Activated naive CD8-positive, alpha-beta T cell treated with anti-CD3 and anti-CD28 coated beads, Interleukin-2, amount 10 ng/mL, durations not matched to agents 7 days and 5 days (primary cell): ENCODE data around the gene PIGC. TPM values are rescaled to one million over a fixed set of nuclear protein-coding genes. Genes with fewer than 3 reads are reported as not detected.

ENCODE experiments used
- ATAC-seq: fragments of 150-1000 bp; cut with Tn5 transposase; one replicate; pipeline ENCODE4 v1.10.0; 2021; ENCODE audit warnings: low read depth, moderate library complexity
- POLR2A ChIA-PET: fragments of 350-600 bp; sonication (Branson Sonifier 250); formaldehyde crosslinking; loops from one replicate; lab custom pipeline; 2021; ENCODE audit warnings: antibody characterized with exemption; lab: Charles Lee
- DNase-seq: peaks from one replicate; pipeline ENCODE4 v3.0.0; 2021
- H3K27ac Mint-ChIP-seq: one replicate; pipeline ENCODE4 v1.8.0; 2022; ENCODE audit warnings: mild to moderate bottlenecking, mixed read lengths
- H3K27me3 Mint-ChIP-seq: one replicate; pipeline ENCODE4 v1.8.0; 2022; ENCODE audit warnings: mild to moderate bottlenecking, moderate library complexity, mixed read lengths
- H3K36me3 Mint-ChIP-seq: one replicate; pipeline ENCODE4 v1.8.0; 2021; ENCODE audit warnings: mild to moderate bottlenecking, mixed read lengths
- H3K4me1 Mint-ChIP-seq: one replicate; pipeline ENCODE4 v1.8.0; 2021; ENCODE audit warnings: mixed read lengths
- H3K4me3 Mint-ChIP-seq: one replicate; pipeline ENCODE4 v1.8.0; 2022; ENCODE audit warnings: mild to moderate bottlenecking, moderate library complexity, mixed read lengths
- H3K9me3 Mint-ChIP-seq: one replicate; pipeline ENCODE4 v1.8.0; 2021; ENCODE audit warnings: mixed read lengths
- total RNA-seq, 2 experiments: library from RNA; stranded (reverse); gene quantifications; one replicate each; pipeline ENCODE4 v1.2.3, GENCODE V29; 2021

Gene PIGC
- 10 to 100 TPM; 32.1 to 32.8 TPM for total RNA-seq

DNA sequence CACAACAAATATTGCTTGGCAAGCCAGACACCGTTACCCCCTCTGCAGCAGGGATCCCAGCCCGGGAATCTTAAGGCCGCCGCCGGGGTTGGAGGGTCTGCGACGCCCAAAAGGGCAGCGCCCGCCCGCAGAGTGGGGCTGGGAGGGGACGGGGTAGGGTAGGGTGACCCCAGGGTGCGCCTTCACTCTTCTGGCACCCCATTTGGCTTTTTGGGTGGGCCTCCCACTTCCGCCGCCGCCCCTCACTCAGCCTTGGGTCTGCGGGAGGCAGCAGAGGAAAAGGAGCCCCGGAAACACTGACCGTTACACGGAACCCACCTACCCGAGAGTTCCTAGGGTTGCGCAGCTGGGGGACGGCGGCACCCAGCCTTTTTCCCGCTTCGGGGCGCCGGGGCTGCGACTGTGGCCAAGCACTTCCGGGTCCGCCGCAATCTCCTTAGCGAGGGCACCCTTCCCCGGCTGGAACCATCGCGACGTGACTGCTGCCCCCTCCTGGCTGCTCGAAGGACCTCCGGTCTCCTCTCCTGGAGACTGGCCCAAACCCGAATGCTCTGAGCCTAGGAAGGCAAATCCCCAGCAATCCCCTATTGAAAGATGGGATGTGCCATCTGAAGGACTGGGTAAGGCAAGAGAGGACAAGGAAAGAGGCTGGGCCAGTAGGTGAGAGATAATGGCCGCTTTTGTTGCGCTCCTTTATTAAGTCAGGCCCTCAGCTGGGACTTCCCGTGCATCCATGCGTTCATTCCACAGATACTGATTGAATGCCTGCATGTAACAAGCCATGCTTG lies at the start of gene PIGC:
TSS of gene PIGC (minus strand) at position 404 of the 788 bp plus-strand sequence. CDS start 1,447 bp downstream, outside the sequence.
- POLR2A ChIA-PET: interaction anchor here (0.6 to 1.5 kb wide), 4 partner anchors 14 to 315 kb away, joined by 3 to 5 read pairs (median 4); no protein-coding TSS in a partner anchor
- H3K36me3 Mint-ChIP-seq: peaks cover 29% of the 10 kb centered on the region
- peak within 1 kb of the TSS; percentile 94 for H3K4me3 Mint-ChIP-seq
- peak; percentile 100 for ATAC-seq
- H3K27ac Mint-ChIP-seq: peak within 1 kb of the TSS; percentile 92
- no peaks in the 10 kb centered on the region for H3K9me3 Mint-ChIP-seq
- peak; percentile 90 for DNase-seq
- peaks cover 32% of the 10 kb centered on the region for H3K4me1 Mint-ChIP-seq
- H3K27me3 Mint-ChIP-seq: no peaks in the 10 kb centered on the region

DNA sequence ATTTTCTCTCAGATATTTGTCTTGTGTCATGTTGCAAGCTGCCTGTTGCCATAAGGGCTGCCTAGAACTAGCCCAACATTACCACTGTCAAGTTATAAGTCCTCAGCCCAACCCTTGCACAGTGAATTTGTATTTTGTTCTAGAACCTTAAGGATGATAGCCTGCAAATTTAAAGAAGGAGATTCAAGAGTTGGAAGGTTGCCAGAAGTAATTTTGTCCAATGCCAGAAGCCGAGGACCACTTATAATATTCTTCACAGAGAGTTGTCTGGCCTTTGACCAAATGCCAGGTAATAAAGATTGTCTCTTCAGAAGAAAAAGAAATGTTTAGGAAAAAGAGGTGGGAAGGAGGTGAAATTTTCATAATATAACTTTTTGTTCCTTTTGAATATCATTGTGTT lies 48.6 kb upstream of the PIGC start:
- Mint-ChIP-seq H3K4me3 (no peak overlapping the region), H3K36me3 (no peaks in the 10 kb centered on the region), H3K9me3 (no peaks in the 10 kb centered on the region), H3K4me1 (peaks cover 6% of the 10 kb centered on the region), H3K27me3 (peaks cover 26% of the 10 kb centered on the region), H3K27ac (no peak overlapping the region)
- POLR2A ChIA-PET: no interaction called here
- no peak for ATAC-seq
- DNase-seq: no peak

DNA sequence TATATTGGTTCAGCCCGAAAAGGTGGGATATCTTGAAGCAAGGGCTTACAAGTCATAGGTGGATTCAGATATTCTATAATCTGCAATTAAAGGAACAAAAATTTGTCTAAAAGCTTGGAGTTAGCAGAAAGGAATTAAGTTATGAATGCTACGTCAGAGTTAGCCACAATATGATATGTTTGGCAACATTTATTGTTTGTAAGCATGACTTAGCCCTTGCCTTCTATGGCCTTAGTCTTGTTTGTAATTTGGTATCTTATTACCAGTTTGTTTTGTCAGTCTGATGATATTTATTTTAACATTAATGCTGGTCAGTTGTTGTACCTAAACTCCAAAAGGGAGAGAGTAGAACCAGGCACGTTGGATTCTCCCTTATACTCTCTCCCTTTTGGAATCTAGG lies 46.0 kb upstream of the PIGC start:
- H3K27me3 Mint-ChIP-seq: peaks cover 32% of the 10 kb centered on the region
- no peak for ATAC-seq
- POLR2A ChIA-PET: no interaction called here
- DNase-seq: no peak
- no peaks in the 10 kb centered on the region for H3K9me3 Mint-ChIP-seq
- H3K4me1 Mint-ChIP-seq: peaks cover 11% of the 10 kb centered on the region
- no peak overlapping the region for H3K27ac Mint-ChIP-seq
- no peak overlapping the region for H3K4me3 Mint-ChIP-seq
- no peaks in the 10 kb centered on the region for H3K36me3 Mint-ChIP-seq

DNA sequence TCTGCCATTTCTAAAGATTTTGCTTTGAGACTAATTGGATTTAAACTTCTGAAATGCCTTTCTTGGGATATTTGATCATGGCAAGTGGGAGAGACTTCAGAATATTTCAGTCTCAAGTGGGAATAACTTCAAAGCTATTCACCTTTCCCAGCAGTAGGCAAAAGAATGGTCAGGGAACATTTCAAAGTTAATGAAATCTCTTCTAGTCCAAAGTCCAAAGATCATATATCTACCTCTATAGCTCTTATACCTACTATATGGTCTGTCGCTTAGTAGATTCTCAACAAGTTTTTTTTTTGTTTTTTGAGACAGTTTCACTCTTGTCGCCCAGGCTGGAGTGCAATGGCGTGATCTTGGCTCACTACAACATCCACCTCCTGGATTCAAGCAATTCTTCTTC lies 44.5 kb upstream of the PIGC start:
- POLR2A ChIA-PET: interaction anchor here (0.6 kb wide), 1 partner anchor 478 kb away, joined by 3 read pairs; no protein-coding TSS in a partner anchor
- peaks cover 18% of the 10 kb centered on the region for H3K4me1 Mint-ChIP-seq
- no peak for ATAC-seq
- H3K4me3 Mint-ChIP-seq: no peak overlapping the region
- H3K9me3 Mint-ChIP-seq: no peaks in the 10 kb centered on the region
- peaks cover 32% of the 10 kb centered on the region for H3K27me3 Mint-ChIP-seq
- no peaks in the 10 kb centered on the region for H3K36me3 Mint-ChIP-seq
- no peak for DNase-seq
- no peak overlapping the region for H3K27ac Mint-ChIP-seq

DNA sequence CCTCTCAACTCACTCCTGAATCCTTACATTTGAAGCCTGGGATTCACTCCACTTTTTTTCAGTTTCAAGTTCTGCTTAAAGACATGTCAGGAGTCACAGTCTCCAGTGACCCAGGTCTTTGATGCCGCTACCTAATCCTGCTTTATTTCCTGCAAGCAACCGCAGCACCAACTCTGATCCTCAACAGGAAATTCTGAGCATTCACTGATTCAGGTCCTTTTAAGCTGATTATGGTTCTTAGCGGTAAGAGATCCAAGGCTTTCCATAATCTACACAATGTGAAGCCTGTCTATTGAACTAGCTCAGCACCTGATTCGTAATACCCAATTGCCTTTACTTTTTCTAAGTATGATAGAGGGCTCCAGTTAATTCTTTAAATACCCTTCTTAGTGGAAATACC lies 43.7 kb upstream of the PIGC start:
- peak overlapping the region; percentile 39 for H3K4me3 Mint-ChIP-seq

DNA sequence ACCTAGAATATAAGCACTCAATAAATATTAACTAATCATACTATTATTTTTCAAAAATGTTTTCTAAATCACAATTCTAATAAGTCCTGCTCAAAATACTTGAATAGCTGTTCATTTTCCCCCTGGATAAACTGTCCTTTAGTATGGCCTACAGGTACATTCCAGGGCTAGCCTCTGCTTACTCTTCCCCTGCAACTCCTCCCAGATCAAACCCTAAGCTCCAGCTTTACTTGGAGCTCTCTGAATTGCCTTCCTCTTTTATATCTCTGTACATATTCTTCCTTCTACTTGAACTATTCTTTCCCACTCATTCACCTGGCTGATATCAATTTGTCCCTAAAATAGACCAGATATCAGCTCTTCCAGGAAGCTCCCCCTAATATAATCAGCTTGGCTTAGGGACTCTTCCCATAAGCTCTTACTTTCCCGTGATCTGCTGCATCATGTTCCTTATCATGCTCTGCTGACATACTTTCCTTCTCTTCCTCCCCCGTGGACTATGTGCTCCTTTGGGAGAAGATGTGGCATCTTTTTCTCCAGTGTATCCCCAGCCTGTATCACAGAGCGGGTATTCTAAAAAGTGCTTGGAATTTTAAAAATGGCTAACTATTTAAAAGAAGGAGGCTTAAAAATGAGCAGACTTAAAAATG lies 43.1 kb upstream of the PIGC start:
- POLR2A ChIA-PET: no interaction called here
- ATAC-seq: no peak
- H3K27me3 Mint-ChIP-seq: peaks cover 27% of the 10 kb centered on the region
- peaks cover 18% of the 10 kb centered on the region for H3K4me1 Mint-ChIP-seq
- H3K9me3 Mint-ChIP-seq: no peaks in the 10 kb centered on the region
- no peak overlapping the region for H3K27ac Mint-ChIP-seq
- H3K4me3 Mint-ChIP-seq: no peak overlapping the region
- no peaks in the 10 kb centered on the region for H3K36me3 Mint-ChIP-seq
- DNase-seq: no peak

More for the DNA sequence above, 43.7 kb upstream of the PIGC start:
- ATAC-seq: peak; percentile 45
- DNase-seq: no peak
- peaks cover 32% of the 10 kb centered on the region for H3K27me3 Mint-ChIP-seq
- no peaks in the 10 kb centered on the region for H3K9me3 Mint-ChIP-seq
- POLR2A ChIA-PET: no interaction called here
- peaks cover 18% of the 10 kb centered on the region for H3K4me1 Mint-ChIP-seq
- H3K36me3 Mint-ChIP-seq: no peaks in the 10 kb centered on the region
- no peak overlapping the region for H3K27ac Mint-ChIP-seq

DNA sequence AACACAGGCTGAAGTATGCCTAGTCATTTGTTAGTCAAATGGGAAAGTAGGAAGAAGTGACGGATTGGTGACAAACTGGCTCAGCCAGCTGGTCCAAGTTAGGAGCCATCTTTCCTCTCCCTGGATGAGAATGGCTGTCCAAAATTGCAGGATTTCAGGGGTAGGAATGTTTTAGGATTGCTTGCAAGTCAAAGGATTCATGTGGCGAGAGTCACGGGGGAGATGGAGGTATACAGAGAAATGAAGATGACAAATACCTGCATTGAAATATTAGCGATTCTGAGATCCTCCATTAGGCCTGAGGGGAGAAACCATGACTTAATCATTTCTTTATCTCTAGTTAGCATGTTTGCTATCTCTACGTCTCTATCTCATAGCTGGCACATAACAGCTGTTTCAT lies 41.8 kb upstream of the PIGC start:
- ATAC-seq (no peak), DNase-seq (no peak)
- Mint-ChIP-seq H3K27me3 (peaks cover 30% of the 10 kb centered on the region), H3K27ac (no peak overlapping the region), H3K4me1 (peaks cover 21% of the 10 kb centered on the region), H3K4me3 (no peak overlapping the region), H3K36me3 (no peaks in the 10 kb centered on the region), H3K9me3 (no peaks in the 10 kb centered on the region)
- POLR2A ChIA-PET: no interaction called here

DNA sequence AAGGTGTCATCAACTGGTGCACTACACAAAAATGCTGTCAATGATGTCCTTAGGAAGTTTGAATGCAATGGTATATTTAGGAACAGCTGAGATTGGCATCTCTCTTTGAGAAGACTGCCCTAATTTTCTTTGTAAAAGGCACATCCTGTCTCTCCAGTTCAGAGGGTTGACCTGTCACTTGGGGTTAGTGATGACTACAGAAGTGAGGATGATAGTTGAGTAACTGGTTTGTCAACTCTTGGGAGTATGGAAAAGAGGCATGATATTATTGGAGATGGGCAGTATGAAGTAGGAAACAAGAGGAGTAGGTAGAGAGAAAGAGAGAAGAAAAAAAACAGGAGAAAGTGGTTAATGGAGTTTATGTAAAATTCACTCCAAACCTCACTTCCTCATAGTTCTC lies 40.4 kb upstream of the PIGC start:
- POLR2A ChIA-PET: no interaction called here
- Mint-ChIP-seq H3K27me3 (peaks cover 27% of the 10 kb centered on the region), H3K4me1 (peaks cover 29% of the 10 kb centered on the region), H3K4me3 (no peak overlapping the region), H3K9me3 (no peaks in the 10 kb centered on the region), H3K27ac (no peak overlapping the region), H3K36me3 (no peaks in the 10 kb centered on the region)
- ATAC-seq (no peak), DNase-seq (no peak)

DNA sequence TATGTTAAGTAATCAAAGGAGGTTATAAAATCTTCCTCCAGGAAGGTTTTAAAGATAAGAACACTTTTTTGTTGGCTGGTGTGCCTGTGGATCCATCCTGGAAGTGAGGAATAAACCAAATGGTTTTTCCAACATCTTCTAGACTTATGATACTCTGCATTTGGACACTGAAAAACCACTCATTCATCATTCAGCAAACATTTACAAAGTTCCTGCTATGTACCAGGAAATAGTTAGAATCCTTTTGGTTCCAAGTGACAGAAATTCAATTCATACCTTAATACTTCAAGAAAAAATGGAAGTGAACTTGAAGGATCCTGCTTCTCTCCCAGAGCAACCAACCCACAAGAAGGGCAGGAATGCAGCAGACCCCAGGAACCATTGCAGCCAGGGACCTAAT lies 39.6 kb upstream of the PIGC start:
- DNase-seq (no peak), ATAC-seq (no peak)
- H3K27me3 Mint-ChIP-seq: peaks cover 20% of the 10 kb centered on the region
- H3K4me1 Mint-ChIP-seq: peaks cover 29% of the 10 kb centered on the region
- POLR2A ChIA-PET: no interaction called here
- H3K9me3 Mint-ChIP-seq: no peaks in the 10 kb centered on the region
- H3K4me3 Mint-ChIP-seq: no peak overlapping the region
- H3K27ac Mint-ChIP-seq: no peak overlapping the region
- H3K36me3 Mint-ChIP-seq: no peaks in the 10 kb centered on the region

DNA sequence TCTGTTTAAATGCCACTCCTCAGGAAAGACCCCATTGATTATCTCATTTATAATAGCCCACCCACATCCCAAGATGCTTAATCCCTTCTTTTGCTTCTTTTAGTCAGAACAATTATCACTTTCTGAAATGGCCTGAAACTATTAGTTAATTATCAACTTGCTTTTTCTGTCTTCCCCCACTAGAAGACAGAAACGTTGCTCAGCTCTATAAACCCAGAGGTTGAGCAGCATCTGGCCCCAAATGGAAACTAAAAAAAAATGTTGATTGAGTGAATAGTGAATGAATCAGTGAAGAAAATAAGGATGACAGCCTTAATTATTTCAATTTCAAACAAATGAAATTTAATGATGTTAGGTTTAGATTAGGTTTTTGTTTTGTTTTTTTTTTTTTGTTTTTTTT lies 38.2 kb upstream of the PIGC start:
- Mint-ChIP-seq H3K27me3 (peaks cover 11% of the 10 kb centered on the region), H3K4me1 (peaks cover 20% of the 10 kb centered on the region), H3K9me3 (no peaks in the 10 kb centered on the region), H3K4me3 (no peak overlapping the region), H3K36me3 (no peaks in the 10 kb centered on the region), H3K27ac (no peak overlapping the region)
- ATAC-seq (no peak), DNase-seq (no peak)
- POLR2A ChIA-PET: no interaction called here

DNA sequence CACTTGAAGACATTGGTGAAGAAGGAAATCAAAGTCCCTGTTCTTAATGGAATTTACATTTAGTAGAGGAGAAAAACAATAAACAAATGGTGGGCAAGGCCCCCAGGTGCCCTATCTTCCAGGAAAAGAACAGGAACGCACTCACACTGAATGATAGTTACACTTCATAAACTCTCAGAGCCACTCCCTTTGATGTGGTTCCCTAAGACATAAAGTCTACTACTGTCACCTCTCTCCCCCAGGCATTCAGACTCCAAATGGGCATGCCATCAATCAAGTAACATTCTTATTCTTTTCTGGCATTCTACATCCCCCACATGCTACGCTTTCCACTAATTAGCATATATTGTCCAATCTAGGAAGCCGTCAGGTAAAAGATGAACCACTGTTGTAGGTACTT lies 36.6 kb upstream of the PIGC start:
- POLR2A ChIA-PET: no interaction called here
- H3K27ac Mint-ChIP-seq: no peak overlapping the region
- H3K4me1 Mint-ChIP-seq: peaks cover 18% of the 10 kb centered on the region
- no peaks in the 10 kb centered on the region for H3K36me3 Mint-ChIP-seq
- H3K9me3 Mint-ChIP-seq: no peaks in the 10 kb centered on the region
- H3K4me3 Mint-ChIP-seq: peak overlapping the region; percentile 34
- DNase-seq (no peak), ATAC-seq (peak; percentile 87)
- peaks cover 7% of the 10 kb centered on the region for H3K27me3 Mint-ChIP-seq

DNA sequence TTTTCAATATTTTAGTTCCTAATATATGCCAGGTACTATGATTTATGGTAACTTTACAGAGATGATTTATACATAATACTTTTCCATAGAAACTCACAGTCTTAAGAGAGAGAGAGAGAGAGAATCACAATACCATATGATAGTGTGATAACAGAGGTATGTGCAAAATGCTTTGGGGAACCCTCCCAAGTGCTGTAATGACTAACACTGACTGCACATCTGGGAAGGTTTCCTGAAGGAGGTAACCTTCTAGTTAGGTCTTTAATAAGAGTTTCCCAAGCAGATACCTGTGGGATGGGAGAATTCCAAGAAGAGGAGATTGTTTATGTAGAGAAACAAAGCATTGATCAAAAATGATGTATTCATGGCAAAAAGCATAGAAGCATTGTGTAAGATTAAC lies 34.6 kb upstream of the PIGC start:
- no peak for DNase-seq
- POLR2A ChIA-PET: no interaction called here
- Mint-ChIP-seq H3K27ac (no peak overlapping the region), H3K27me3 (peaks cover 6% of the 10 kb centered on the region), H3K9me3 (no peaks in the 10 kb centered on the region), H3K36me3 (no peaks in the 10 kb centered on the region), H3K4me1 (peaks cover 11% of the 10 kb centered on the region), H3K4me3 (no peak overlapping the region)
- no peak for ATAC-seq

DNA sequence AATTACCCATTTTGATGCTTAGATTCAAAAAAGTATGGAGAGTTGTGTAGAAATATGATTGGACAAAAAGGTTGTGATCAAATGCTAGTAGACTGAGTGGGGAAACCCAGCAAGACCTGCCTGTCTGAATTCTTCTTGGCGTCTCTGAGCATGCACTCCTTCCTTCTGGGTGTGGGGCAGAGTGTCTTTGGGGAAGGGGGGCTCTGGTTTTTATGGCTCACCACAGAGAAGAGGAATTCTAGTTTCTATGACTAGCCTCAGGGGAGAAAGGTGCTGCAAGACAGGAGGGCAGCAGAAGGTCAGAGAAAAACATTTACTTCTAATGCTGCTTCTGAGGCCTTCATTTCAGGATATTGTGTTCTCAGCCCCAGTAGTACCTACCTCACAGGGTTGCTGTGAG lies 33.9 kb upstream of the PIGC start:
- Mint-ChIP-seq H3K36me3 (no peaks in the 10 kb centered on the region), H3K4me3 (no peak overlapping the region), H3K27ac (no peak overlapping the region), H3K9me3 (no peaks in the 10 kb centered on the region), H3K27me3 (peaks cover 6% of the 10 kb centered on the region), H3K4me1 (peaks cover 11% of the 10 kb centered on the region)
- no peak for ATAC-seq
- no peak for DNase-seq
- POLR2A ChIA-PET: no interaction called here

DNA sequence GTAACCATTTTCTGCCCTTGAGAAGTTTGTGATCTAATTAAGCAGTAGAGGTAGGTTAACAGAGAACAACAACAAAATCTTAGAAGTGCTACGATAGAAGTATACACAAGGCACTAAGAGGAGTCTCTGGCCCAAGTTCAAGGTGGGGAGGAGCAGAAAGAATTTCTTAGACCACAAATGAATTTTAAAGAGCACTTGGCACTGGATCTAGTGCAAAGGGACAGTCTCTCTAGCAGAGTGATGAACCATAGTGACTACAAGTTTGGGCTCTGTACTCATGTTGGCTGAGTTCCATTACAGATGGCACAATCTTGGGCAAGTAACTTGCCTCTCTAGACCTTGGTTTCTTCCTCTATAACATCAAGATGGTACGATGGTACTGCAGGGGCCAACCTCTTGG lies 33.3 kb upstream of the PIGC start:
- H3K4me3 Mint-ChIP-seq: no peak overlapping the region
- H3K27ac Mint-ChIP-seq: no peak overlapping the region

More for the DNA sequence above, 33.3 kb upstream of the PIGC start:
- peaks cover 11% of the 10 kb centered on the region for H3K4me1 Mint-ChIP-seq
- no peak for DNase-seq
- ATAC-seq: no peak
- no peaks in the 10 kb centered on the region for H3K9me3 Mint-ChIP-seq
- POLR2A ChIA-PET: no interaction called here
- no peaks in the 10 kb centered on the region for H3K36me3 Mint-ChIP-seq
- peaks cover 10% of the 10 kb centered on the region for H3K27me3 Mint-ChIP-seq
